NCI-H446 treated with DMSO at 0.1 percent for 48 hours (cell line): ENCODE measurements around the gene LAMA4.

Experiments
- DNase-seq: peaks from one replicate; lab custom pipeline; 2025; lab: John Stamatoyannopoulos, UW

LAMA4 gene

GRCh38 chr6:112243861-112244827, 10.2 kb downstream of the LAMA4 start:
- no peak for DNase-seq

GRCh38 chr6:112241820-112242429, 12.4 kb downstream of the LAMA4 start:
- DNase-seq = no peak

GRCh38 chr6:112237595-112237994, 16.8 kb downstream of the LAMA4 start:
- DNase-seq = peak; percentile 75

GRCh38 chr6:112237066-112237465, 17.3 kb downstream of the LAMA4 start:
- DNase-seq = no peak

- no peak for DNase-seq
These were observed 18.4 kb downstream of the LAMA4 start for GRCh38 chr6:112235956-112236355.

- no peak for DNase-seq
These were observed 19.8 kb downstream of the LAMA4 start for GRCh38 chr6:112234601-112235000.

GRCh38 chr6:112233847-112234246, 20.5 kb downstream of the LAMA4 start:
- no peak for DNase-seq

- DNase-seq = no peak
These were observed 21.5 kb downstream of the LAMA4 start for GRCh38 chr6:112232845-112233256.

GRCh38 chr6:112231594-112232060, 22.7 kb downstream of the LAMA4 start:
- no peak for DNase-seq

GRCh38 chr6:112231164-112231563, 23.2 kb downstream of the LAMA4 start:
- no peak for DNase-seq

- DNase-seq = no peak
These were observed 25.7 kb downstream of the LAMA4 start for GRCh38 chr6:112228480-112229332.

- no peak for DNase-seq
These were observed 26.4 kb downstream of the LAMA4 start for GRCh38 chr6:112227992-112228391.

- DNase-seq = no peak
These were observed 27.0 kb downstream of the LAMA4 start for GRCh38 chr6:112227411-112227810.

GRCh38 chr6:112225691-112226090, 28.7 kb downstream of the LAMA4 start:
- DNase-seq = no peak

GRCh38 chr6:112224088-112224487, 30.3 kb downstream of the LAMA4 start:
- no peak for DNase-seq

- DNase-seq = no peak
These were observed 31.1 kb downstream of the LAMA4 start for GRCh38 chr6:112223070-112223861.

- no peak for DNase-seq
These were observed 32.1 kb downstream of the LAMA4 start for GRCh38 chr6:112221981-112222852.

GRCh38 chr6:112221561-112221960, 32.8 kb downstream of the LAMA4 start:
- DNase-seq = no peak

GRCh38 chr6:112218563-112218962, 35.8 kb downstream of the LAMA4 start:
- peak; percentile 86 for DNase-seq
